Stimulated activated CD8-positive, alpha-beta memory T cell treated with anti-CD3 and anti-CD28 coated beads, Interleukin-7, amount 100 ng/mL, for 4 hours (primary cell): ENCODE measurements around the gene KSR2.
A peak's percentile ranks its signal among the peaks of the same experiment; 100 is the strongest.
"Not testable (repeated sequence)": the region's sequence is repeated elsewhere in the genome, so short reads cannot be mapped to it uniquely, and the experiment has no call there.

ENCODE experiments used
- DNase-seq, 2 donors: peaks; one replicate each; pipeline ENCODE4 v3.0.0-alpha.2; 2020; ENCODE audit warnings: low read depth in 2 of 2

The KSR2 gene

DNA sequence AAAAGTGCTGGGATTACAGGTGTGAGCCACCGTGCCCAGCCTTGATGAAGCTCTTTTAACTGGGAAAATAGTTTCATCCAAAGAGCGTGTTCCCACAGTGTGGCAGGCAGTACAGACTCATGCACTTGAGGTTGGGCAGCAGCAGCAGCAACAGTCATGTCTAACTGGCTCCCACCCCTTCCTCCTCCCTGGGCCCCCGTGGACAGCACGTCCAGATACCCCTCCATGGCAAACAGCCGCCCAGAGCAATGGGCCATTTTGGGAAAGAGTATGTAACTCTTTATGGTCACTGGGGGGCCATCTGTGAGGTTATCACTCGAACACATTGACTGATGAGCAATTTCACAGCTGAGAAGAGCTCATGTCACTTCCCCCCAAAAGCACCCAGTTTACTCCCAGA, 328.3 kb downstream of the KSR2 start:
- DNase-seq: no peak

DNA sequence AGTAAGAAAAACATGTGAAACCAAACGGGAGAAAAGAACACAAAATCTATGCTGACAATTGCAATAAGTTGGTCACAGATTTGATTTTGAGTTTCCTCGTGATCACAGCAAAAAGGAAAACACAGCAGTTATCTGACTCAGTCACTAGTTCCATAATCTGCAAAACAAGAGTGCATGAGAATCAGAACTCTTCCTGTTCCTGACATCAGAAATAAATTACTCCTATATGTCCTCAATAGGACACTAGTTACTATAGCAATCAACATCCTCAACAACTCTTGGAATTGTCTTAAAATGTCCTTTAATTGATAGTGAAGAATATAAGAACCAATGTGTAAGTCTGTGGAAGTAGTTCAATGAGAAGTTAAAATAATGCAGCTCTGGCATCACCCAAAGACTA, 339.3 kb downstream of the KSR2 start:
- DNase-seq: no peak

DNA sequence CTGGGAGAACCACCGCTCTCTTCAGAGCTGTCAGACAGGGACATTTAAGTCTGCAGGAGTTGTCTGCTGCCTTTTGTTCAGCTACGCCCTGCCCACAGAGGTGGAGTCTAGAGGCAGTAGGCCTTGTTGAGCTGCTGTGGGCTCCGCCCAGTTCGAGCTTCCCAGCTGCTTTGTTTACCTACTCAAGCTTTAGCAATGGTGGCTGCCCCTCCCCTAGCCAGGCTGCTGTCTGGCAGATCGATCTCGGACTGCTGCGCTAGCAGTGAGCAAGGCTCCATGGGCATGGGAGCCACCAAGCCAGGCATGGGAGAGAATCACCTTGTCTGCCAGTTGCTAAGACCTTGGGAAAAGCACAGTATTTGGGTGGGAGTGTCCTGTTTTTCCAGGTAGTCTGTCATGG, 340.1 kb downstream of the KSR2 start:
- DNase-seq: not testable (repeated sequence)

DNA sequence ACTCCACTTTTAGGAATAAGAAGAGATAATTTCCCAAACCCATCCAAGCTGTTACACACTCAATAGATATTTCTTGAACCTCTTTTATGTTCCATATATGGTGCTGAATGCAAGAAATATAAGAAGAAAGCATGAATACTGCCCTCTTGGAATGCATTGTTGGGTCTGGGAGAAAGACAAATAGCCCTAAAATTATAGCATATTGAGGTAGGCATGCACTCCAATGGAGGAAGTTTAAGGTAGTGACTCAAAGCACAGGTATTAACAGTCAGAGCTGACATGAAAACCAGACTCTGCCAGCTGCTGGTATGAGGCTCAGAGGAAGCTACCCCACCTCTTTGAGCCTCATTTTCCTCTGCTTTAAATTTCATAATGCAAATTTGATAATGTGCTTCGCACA, 346.0 kb downstream of the KSR2 start:
- DNase-seq: no peak

DNA sequence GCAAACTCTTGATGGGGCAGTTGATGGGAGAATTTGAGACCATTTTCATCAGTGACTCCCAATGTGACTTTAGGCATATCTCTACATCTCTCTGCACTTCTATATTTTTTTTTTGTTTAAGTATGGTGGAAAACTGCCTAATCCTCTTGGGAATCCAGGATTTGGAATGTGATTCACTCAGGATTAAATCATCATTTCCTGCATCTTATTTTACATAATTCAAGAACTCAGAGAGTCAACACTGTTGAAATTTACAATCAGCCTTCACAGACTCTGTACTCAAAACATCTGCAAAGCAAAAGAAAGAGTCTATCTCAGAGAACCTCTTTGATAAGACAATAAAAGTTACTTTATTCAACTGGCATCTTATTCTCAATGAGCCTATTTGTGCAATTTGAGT, 346.7 kb downstream of the KSR2 start:
- DNase-seq: no peak

DNA sequence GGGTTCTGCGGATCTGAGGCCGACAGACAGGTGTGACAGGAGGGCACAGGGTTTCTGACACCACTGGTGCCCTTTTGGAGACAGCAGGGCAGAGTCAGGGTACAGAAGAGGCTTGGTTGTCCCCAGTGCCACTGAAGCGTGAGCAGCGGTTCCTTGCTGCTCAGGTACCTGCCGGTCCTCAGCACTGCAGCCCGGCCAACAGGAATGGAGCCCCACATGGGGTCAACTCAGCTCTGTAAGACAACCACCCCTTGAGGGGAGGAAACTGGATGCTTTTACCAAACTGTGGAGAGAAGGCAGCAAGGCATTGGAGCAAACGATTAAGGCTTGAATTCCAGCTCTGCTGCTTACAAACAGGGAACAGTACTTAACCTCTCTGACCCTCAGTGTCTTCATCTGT, 361.0 kb downstream of the KSR2 start:
- no peak for DNase-seq

DNA sequence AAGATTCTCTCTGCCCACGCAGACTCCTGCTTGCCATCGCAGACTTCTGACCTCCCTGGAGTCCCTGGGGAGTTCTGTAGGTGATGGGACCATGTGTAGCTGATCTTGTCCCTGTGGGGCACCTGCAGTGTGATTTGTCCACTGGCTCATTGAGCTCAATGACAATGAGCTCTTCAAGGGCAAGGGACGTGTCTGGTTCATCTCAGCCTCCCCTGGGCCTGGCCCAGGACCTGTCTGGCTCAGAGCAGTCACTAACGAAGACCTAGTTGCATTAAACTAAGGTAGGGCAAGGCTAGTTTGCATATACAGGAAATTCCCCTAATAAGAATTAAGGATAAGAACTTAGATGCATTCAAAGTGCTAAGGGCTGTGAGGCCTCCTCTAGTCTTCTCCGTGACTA, 361.8 kb downstream of the KSR2 start:
- DNase-seq: no peak

DNA sequence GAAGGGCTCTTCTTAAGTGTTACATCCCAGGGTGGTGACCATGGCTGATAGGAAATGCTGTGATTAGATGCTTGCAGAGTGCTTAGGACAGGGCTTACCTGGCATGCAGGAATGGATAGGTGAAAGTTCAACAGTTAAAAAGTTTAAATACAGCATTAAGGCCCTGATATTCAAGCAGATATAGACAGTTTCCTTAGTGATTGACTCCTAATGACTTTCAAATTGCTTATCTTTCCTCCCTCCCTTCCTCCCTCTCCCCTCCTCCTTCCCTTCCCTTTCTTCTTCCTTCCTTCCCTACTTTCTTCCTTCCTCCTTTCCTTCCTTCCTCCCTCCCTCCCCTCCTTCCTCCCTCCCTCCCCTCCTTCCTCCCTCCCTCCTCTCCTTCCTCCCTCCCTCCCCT, 362.8 kb downstream of the KSR2 start:
- no peak for DNase-seq

DNA sequence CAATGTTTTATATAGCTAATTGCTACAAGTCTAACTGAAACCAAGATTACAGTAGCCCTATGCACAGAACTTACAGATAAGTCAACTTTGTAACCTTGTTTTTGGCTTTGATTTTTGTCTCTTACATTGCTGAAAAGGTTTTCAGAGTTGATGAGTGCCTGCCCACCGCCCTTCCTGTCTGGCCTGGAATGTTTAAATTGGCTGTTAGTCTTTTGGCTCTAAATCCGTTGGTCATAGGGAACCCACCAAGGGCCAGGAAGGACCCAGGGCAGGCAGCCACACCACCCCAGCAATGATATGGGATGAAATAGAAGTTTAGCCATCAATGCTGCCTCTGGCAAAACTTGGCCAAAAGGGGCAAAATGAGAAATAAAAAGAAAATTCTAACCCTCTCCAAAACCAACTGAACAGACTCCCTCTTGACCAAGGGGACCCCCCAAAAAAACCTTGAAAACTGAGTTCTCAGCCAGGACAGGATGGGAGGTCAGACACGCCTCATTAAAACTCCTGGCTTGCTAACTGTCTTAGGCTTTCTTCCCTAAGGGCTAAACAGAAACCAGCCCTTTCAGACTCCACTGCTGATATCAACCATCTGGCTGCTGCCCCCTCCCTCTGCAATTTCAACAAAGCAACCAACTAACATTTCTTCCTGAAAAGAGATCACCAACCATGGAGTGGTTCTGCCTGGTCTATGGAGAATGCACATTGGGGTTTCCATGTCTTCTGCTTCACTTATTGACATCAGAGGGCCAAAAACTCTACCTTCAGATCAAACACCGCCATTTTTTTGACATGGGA, 365.3 kb downstream of the KSR2 start:
- DNase-seq: no peak

DNA sequence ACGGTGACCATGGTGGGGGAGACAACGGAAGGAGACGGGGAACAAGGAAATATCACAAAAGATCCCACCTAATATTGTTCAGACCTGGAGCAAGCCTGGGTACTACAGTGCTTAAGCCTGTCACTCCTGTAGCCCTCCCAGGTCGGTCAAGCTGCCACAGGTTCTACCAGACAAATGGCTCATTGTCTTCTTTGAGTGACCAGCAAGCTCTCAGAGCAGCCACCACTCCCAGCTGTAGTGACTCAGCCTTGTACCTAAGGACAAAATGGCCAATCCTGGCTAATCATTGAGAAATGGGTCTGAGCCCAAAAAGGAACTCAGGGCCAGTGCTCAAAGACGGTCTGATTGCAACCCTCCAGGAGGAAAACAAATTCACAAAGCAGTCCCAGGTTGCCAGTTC, 368.9 kb downstream of the KSR2 start:
- DNase-seq: no peak

DNA sequence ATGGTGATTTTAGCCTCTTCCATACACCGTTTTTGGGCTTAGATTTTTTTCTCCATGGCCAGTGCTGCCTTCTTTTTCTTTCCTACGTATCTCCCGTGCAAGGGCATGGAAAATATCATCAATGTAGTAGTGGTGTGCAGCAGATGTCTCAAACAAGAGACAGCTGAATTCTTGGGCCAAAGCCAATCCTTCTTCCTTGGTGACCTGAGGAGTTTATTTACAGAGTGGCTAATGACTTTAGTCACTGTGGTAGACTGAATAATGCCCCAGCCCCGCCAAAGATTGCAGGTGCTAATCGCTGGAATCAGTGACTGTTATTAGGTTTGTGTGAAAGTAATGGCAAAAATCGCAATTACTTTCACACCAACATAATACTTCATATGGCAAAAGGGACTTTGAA, 371.8 kb downstream of the KSR2 start:
- DNase-seq: no peak

DNA sequence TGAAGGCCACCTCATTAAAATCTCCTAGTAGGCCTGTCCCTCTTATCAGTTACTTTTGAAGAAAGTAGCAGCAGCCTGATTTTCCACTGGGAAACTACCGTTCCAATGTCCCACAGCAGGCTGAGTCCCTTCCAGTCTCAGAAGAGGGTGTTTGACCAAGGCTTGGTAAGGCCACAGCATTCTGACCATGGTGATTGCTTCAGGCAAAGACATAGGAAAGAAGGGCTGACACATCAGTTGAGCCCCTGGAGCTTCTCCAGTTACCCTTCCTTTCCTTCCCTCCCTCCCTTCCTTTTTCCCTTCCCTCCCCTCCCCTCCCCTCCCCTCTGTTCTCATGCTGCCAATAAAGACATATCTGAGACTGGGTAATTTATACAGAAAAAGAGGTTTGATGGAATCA, 373.0 kb downstream of the KSR2 start:
- no peak for DNase-seq

DNA sequence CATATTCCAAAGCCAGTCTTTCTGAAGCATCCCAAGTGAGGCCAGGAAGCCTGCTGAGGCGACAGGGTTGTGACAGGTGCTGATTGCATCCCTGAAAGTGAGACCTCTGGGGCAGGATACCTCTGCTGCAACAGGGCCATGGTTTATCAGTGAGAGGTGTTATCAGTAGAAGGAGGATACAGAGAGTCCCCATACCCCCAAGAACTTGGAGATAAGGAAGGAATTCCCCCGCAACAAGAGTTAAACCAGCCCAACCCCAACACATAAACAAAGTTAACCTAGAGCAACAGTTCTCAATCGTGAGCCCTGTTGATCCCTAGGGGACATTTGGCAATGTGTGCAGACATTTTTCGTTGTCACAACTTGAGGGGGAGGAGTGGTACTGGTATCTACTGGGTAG, 374.3 kb downstream of the KSR2 start:
- no peak for DNase-seq

DNA sequence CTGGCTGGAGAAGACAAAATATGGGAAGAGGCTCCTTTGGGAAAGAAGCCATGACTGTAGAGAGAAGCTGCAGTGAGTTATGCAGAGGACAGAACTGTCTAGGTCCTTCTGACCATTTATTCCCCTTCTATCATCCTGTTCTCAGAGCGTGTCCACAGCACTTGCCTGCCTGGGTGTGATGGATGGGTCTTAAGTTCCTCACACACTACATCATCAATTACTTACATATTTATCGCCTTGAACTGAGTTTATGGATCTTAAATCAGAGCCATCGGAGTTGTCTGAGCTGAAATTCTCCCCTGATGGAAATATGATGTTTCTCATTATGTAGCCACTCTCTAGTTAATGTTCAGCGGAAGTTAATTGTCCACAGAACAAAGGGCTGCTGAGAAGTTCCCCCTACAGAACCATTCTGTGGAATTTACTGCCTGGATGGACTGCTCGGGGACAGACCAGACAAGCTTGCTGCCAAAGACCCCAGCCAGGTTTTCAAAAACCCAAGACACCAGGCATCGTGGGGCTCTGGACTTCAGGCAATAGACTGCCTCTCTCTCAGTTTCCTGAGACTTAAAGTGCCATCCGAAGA, 374.9 kb downstream of the KSR2 start:
- no peak for DNase-seq

DNA sequence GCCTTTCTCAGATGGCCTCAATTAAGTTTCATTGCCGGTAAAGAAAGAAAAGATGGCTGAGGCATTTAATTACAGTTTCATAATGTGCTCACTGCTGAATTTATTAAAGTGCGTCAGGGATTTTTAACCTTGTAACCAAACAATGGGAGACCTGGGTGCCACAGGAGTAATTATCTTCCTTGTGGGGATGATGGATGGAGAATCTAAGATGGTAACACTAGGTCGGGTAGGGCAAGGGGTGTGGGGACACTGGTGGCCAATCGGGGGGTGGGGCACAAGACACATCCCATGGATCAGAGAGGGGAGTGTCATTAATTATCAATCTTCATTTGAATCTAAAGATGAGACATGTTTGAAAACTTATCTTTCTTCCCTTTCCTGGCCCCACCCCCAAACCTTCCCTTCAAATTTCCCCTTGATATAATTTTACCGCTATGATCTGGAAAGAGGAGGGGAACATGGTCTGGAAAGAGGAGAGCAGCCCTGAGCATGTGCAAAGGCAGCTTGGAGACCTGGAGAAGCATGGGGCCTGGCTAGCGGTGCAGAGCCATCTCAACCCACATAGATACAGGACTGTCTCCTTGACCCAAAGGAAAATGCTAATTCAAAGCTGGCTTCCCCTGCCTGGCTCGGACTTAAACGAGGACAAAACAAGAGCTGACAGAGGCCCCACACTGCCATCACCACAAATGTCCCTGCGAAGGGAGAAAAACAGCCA, 376.0 kb downstream of the KSR2 start:
- no peak for DNase-seq

DNA sequence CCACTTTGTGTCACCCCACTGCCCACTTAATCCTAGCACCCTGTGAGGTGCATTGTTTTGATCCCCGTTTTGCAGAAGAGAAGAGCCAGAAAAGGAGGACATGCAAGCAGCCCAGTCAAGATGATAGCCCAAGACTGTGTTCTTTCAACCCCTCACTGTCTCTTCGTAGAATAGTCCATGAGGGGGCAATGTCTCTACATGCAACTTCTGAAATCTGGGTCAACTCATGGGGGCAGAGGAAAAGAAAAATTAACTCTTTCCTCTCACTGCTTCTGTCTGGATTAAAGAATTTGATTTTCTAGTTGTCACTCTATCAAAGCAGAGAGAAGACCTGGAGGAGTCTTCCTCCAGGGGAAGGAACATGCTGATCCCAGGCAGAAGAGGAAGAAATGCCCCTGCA, 377.8 kb downstream of the KSR2 start:
- DNase-seq: no peak

DNA sequence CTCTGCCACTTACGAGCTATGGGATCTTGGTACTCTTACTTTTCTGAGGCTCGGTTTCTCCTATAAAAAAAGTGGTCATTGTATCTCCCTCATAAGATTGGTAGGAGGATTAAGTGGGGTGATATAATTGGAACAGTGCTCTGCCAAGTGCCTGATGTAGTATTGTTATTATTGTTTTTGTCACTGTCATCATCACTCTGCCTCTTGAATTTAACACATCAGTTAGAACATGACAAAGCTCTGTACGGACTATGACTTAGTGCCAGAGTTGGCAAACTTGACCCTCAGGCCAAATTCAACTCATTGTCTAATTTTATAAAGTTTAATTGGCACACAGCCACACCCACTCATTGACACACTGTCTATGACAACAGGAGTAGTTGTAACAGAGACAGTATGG, 378.4 kb downstream of the KSR2 start:
- DNase-seq: no peak

DNA sequence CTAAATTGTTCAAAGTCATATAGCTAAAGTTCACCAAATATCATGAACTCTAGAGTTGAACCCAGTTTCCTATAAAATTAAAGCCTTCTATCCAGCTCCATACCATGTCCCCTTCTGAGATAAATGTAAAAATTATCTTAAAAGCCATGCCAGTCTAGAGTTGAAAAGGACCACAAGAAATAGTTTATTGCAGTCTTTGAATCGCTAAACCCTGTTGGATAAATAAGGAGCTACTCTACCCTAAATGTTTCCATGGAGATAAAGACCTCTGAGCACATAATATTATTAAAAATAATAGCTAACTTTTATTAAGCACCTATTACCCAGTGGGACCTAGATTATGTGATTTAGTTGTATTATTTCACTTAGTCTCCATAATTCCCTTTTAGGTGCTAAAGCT, 379.8 kb downstream of the KSR2 start:
- no peak for DNase-seq

DNA sequence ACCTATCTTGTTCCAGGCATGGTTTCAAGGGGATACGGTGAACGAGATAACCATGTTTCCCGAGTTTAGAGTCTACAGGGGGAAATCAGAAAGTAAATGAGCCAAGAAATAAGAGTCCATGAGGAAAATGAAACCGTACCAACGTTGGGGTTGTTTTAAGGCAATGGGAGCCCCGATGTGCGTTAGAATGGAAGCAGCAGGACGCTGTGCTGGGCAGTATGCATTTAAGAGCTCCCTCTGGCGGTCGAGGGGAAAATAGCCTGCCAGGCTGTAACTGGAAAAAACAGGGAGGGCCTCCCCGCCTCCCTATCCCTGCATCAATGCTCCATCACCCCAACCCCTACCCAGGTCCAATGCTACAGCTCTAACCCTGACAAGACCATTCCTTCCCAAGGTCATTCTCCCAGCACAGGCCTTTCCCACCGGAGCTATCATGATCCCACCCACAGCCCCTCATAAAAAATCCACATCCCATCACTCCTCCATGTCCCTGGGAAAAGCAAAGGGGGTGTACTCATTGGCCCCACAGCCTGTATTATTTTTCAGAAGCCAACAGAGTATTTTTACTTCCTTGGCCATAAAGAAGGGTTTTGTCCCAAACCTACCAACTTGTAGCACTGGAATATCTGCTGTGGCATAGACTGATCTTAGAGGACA, 381.0 kb downstream of the KSR2 start:
- DNase-seq: peak; percentile 2 to 3

DNA sequence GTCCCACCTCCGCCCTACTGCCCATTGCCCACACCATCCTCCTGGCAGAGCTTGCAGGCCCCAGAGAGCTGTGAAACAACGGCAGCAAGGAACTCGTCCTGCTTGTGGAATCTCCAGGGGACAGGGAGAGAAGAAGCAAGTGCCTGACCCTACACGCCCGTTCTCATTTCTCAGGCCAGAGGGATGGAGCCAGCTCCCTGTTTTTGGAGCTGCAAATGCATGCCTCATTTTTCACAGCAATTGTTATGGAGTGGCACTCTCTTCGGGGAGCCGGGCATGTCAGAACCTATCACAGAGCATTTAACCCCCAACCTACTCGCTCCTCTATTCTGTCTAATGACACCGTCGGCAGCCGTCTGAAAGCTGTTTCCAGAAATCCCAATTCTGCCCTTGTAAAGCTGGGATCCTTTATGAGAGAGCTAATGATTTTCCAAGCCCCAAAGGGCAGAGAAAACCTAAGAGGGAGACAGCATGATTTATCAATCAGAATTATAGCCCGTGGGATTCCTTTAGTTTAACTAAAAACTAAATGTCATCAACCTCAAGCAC, 385.0 kb downstream of the KSR2 start:
- no peak for DNase-seq

DNA sequence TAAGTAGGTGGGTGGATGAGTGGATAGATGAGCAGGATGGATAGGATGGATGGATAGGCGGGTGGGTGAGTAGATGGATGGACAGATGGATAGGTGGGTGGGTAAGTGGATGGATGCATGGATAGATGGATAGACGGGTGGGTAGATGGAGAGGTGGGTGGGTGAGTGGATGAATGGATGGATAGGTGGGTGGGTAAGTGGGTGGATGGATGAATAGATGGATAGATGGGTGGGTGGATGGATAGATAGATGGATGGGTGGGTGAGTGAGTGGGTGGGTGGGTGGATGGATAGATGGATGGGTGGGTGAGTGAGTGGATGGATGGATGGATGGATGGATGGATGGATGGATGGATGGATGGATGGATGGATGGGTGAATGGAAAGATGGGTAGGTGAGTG, 385.7 kb downstream of the KSR2 start:
- DNase-seq: no peak

DNA sequence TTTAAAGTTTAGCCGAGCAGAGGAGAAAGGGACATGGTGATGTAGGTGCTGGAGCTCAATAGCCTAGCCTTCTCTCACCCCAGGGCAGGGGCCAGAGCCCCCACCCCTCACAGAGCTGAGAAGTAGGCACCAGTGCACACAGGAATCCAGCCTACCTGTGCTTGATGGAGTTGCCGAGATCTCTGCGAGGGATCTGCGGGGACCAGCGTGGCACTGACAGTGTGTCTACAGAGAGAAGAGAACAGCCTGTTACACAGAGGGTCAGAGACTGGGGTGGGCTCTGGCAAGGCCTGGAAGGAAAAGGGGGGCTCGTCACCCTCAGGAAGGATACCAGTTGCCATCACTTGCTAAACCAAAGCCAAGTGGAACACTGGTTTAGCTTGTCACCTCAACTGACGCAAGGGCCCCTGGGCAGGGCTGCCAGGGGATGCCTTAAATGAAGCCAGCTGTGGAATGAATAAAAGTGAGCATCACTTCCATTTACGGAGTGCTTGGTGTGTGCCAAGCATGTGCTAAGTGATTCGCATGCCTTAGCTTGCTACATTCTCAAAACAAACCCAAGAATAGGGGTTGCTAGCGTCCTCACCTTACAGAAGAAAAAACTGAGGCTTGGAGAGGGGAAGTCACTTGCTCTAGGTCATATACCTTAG, 386.5 kb downstream of the KSR2 start:
- DNase-seq: no peak
